HepG2 (cell line): ENCODE data around the gene MTA1.

Experiments used
- CAMTA2 ChIP-seq: sonication (generic); formaldehyde crosslinking; IDR thresholded peaks from 2 replicates; pipeline ENCODE4 v1.4.0; 2020; ENCODE audit warnings: mild to moderate bottlenecking, missing genetic modification reagents, borderline replicate concordance
- RAD21 ChIP-seq: fragments of 450-650 bp; formaldehyde crosslinking; IDR thresholded peaks from 2 replicates; pipeline ENCODE4 v1.5.0; 2020; ENCODE audit warnings: mild to moderate bottlenecking
- SUZ12 ChIP-seq: fragments of 150-350 bp; IDR thresholded peaks from 2 replicates; pipeline ENCODE4 v1.6.1; 2014; ENCODE audit warnings: low read depth, low read length
- ZBTB42 ChIP-seq: sonication (generic); formaldehyde crosslinking; IDR thresholded peaks from 2 replicates; pipeline ENCODE4 v1.5.0; 2020; ENCODE audit warnings: mild to moderate bottlenecking, missing genetic modification reagents
- ZNF777 ChIP-seq: sonication (generic); formaldehyde crosslinking; IDR thresholded peaks from 2 replicates; pipeline ENCODE4 v1.4.0; 2020; ENCODE audit warnings: missing genetic modification reagents
- TF ChIP-seq, protein P1 (sequence below): sonication (generic); formaldehyde crosslinking; IDR thresholded peaks from 2 replicates; pipeline ENCODE4 v1.5.0; 2020; ENCODE audit warnings: mild to moderate bottlenecking, missing genetic modification reagents, moderate library complexity
- TF ChIP-seq, protein P2 (sequence below): sonication (generic); formaldehyde crosslinking; IDR thresholded peaks from 2 replicates; pipeline ENCODE4 v1.4.0; 2020; ENCODE audit warnings: missing genetic modification reagents; ENCODE audit errors: not compliant biosample characterization
- TF ChIP-seq, protein P3 (sequence below): fragments of 450-650 bp; IDR thresholded peaks from 2 replicates; pipeline ENCODE4 v1.6.1; 2016
- TF ChIP-seq, protein P4 (sequence below), 2 experiments: IDR thresholded peaks; 2 replicates each; pipeline ENCODE4 v1.6.1; 2011 to 2012; ENCODE audit warnings: low read length in 2 of 2, borderline replicate concordance in 1 of 2, low read depth in 1 of 2, mild to moderate bottlenecking in 1 of 2, moderate library complexity in 1 of 2

DNA sequence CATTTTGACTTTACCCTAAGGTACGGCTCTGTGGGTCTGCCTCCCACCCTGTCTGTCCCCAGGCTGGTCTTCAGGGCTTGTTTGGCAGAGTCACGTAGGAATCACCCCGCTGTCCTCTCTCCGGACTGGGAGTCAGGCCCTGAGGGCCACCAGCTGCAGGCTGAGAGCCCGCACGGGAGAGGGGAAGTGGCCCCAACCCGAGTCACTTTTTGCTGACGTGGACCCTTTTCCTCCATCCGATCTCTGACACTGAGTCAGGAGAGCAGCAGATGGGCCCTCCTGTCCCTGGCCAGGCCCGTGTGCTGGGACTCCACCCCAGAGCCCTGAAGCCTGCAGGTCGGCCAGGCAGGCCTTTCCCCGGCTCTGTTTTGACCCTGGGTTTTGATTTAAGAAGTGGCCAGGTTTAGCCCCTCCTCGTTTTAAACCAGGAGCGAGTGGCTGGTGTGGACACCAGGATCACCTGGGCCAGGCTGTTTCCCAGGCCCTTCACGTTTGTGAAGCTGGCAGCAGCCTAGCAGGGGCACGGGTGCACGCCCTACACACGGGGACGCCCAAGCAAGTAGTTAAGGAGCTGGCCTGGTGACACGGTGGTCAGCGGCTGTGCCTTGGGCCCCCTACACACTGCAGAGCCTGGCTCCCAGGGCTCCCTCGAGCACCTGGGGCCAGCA, 33.8 kb upstream of the MTA1 start:
- TF ChIP-seq RAD21: no peak
- TF ChIP-seq, protein P1, sequence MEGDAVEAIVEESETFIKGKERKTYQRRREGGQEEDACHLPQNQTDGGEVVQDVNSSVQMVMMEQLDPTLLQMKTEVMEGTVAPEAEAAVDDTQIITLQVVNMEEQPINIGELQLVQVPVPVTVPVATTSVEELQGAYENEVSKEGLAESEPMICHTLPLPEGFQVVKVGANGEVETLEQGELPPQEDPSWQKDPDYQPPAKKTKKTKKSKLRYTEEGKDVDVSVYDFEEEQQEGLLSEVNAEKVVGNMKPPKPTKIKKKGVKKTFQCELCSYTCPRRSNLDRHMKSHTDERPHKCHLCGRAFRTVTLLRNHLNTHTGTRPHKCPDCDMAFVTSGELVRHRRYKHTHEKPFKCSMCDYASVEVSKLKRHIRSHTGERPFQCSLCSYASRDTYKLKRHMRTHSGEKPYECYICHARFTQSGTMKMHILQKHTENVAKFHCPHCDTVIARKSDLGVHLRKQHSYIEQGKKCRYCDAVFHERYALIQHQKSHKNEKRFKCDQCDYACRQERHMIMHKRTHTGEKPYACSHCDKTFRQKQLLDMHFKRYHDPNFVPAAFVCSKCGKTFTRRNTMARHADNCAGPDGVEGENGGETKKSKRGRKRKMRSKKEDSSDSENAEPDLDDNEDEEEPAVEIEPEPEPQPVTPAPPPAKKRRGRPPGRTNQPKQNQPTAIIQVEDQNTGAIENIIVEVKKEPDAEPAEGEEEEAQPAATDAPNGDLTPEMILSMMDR (CRISPR knock-in tag): no peak
- no peak for TF ChIP-seq ZBTB42 (CRISPR knock-in tag)
- TF ChIP-seq, protein P2, sequence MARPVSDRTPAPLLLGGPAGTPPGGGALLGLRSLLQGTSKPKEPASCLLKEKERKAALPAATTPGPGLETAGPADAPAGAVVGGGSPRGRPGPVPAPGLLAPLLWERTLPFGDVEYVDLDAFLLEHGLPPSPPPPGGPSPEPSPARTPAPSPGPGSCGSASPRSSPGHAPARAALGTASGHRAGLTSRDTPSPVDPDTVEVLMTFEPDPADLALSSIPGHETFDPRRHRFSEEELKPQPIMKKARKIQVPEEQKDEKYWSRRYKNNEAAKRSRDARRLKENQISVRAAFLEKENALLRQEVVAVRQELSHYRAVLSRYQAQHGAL (CRISPR knock-in tag): no peak
- TF ChIP-seq, protein P3, sequence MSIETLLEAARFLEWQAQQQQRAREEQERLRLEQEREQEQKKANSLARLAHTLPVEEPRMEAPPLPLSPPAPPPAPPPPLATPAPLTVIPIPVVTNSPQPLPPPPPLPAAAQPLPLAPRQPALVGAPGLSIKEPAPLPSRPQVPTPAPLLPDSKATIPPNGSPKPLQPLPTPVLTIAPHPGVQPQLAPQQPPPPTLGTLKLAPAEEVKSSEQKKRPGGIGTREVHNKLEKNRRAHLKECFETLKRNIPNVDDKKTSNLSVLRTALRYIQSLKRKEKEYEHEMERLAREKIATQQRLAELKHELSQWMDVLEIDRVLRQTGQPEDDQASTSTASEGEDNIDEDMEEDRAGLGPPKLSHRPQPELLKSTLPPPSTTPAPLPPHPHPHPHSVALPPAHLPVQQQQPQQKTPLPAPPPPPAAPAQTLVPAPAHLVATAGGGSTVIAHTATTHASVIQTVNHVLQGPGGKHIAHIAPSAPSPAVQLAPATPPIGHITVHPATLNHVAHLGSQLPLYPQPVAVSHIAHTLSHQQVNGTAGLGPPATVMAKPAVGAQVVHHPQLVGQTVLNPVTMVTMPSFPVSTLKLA: no peak
- no peak for TF ChIP-seq CAMTA2 (CRISPR knock-in tag)
- TF ChIP-seq SUZ12: no peak
- no peak for TF ChIP-seq ZNF777
- TF ChIP-seq, protein P4, sequence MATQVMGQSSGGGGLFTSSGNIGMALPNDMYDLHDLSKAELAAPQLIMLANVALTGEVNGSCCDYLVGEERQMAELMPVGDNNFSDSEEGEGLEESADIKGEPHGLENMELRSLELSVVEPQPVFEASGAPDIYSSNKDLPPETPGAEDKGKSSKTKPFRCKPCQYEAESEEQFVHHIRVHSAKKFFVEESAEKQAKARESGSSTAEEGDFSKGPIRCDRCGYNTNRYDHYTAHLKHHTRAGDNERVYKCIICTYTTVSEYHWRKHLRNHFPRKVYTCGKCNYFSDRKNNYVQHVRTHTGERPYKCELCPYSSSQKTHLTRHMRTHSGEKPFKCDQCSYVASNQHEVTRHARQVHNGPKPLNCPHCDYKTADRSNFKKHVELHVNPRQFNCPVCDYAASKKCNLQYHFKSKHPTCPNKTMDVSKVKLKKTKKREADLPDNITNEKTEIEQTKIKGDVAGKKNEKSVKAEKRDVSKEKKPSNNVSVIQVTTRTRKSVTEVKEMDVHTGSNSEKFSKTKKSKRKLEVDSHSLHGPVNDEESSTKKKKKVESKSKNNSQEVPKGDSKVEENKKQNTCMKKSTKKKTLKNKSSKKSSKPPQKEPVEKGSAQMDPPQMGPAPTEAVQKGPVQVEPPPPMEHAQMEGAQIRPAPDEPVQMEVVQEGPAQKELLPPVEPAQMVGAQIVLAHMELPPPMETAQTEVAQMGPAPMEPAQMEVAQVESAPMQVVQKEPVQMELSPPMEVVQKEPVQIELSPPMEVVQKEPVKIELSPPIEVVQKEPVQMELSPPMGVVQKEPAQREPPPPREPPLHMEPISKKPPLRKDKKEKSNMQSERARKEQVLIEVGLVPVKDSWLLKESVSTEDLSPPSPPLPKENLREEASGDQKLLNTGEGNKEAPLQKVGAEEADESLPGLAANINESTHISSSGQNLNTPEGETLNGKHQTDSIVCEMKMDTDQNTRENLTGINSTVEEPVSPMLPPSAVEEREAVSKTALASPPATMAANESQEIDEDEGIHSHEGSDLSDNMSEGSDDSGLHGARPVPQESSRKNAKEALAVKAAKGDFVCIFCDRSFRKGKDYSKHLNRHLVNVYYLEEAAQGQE (IDR thresholded peaks at IDR 0.05; ENCODE audit: borderline replicate concordance in 1 of 2, low read depth in 1 of 2, low read length in 2 of 2): no peak
